Activated gamma-delta T cell (primary cell): ENCODE data around the gene SRSF12.
"Not testable (repeated sequence)": the region's sequence is repeated elsewhere in the genome, so short reads cannot be mapped to it uniquely, and the experiment has no call there.

ENCODE experiments used
- DNase-seq: peaks from one replicate; lab custom pipeline; 2025; lab: John Stamatoyannopoulos, UW

The SRSF12 gene

DNA sequence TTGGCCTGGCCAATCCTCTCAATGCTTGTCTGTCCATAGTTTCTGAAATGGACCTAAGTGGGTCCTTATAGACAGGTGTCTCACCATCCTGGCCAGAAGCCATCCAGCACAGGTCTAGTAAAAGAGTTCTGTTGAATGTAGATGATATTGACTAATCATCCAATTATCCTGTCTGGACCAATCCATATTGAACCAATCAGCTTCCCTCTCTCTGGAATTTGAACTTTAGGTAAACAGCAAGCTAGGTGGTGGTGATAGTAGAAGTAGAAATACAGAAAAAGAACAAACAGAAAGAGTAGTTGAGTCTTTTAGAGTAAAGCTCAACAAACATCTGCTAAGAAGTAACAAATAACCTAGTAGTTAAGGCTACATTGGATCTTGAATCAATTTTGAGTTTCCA, 46.8 kb downstream of the SRSF12 start:
- no peak for DNase-seq

DNA sequence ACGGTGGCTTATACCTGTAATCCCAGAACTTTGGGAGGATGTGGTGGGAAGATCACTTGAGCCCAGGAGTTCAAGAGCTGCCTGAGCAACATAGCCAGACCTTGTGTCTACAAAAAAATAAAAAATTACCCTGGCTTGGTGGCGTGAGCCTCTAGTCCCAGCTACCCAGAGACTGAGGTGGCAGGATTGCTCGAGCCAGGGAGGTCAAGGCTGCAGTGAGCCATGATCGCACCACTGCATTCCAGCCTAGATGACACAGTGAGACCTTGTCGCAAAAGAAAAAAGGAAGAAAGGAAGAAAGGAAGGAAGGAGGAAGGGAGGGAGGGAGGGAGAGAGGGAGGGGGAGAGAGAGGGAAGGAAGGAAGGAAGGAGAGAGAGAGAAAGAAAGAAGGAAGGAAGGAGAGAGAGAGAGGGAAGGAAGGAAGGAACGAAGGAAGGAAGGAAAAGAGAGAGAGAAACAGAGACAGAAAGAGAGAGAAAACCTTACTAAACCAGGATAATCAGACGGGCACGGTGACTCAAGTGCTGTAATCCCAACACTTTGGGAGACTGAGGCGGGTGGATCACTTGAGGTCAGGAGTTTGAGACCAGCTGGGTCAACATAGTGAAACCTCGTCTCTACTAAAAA, 48.2 kb downstream of the SRSF12 start:
- DNase-seq: no peak

GRCh38 chr6:89068695-89069094, 49.2 kb downstream of the SRSF12 start:
- no peak for DNase-seq

GRCh38 chr6:89067796-89068195, 50.1 kb downstream of the SRSF12 start:
- no peak for DNase-seq

DNA sequence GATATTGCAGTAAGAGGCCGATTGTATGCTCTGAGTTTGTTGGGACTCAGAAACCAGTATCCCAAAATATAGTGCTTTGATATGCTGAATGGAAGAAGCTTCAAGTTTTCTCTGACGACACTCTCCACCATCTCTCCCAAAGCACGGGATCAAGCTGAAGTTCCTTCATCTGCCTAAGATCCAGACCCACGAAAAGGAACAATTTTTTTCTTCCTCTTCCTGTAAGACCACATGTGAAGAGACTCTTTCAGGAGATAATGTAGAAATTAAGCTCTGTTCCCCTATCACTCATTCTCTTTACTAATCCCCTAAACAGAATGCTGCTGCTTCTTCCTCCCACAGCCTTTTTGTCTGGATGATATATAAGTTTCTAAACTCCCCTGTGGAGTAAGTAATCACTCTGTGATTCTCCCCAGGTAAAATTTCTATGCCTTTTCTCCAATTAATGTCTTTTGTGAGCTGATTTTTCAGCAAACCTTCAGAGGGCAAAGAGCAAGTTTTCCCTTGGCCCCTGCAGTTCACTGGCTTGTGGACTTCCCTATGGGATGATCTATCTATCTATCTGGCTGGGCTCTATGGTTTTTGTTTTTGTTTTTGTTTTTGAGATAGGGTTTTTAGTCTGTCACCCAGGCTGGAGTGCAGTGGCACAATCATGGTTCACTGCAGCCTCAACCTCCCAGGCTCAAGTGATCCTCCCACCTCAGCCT, 50.8 kb downstream of the SRSF12 start:
- no peak for DNase-seq

DNA sequence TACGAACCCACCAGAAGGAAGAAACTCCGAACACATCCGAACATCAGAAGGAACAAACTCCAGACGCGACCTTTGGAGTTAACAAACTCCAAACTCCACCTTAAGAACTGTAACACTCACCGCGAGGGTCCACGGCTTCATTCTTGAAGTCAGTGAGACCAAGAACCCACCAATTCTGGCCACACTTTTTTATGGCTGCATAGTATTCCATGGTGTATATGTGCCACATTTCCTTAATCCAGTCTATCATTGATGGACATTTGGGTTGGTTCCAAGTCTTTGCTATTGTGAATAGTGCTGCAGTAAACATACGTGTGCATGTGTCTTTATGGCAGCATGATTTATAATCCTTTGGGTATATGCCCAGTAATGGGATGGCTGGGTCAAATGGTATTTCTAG, 51.8 kb downstream of the SRSF12 start:
- DNase-seq: not testable (repeated sequence)

GRCh38 chr6:89064931-89065330, 52.9 kb downstream of the SRSF12 start:
- not testable (repeated sequence) for DNase-seq

DNA sequence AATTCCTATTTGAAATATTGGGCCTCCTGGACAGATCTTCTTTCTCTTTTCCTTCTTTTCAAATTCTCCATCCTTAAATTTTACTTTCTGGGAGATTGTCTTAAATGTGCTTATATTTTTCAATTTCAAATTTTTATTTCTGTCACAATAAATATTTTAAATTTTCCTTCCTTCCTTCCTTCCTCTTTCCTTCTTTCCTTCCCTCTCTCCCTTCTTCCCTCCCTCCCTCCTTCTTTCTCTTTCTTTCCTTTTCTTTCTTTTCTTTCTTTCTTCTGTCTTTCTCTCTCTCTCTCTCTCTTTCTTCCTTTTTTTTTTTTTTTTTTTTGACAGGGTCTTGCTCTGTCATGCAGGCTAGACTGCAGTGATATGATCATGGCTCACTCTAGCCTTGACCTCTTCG, 54.0 kb downstream of the SRSF12 start:
- DNase-seq: no peak

GRCh38 chr6:89059227-89059626, 58.6 kb downstream of the SRSF12 start:
- DNase-seq: no peak

DNA sequence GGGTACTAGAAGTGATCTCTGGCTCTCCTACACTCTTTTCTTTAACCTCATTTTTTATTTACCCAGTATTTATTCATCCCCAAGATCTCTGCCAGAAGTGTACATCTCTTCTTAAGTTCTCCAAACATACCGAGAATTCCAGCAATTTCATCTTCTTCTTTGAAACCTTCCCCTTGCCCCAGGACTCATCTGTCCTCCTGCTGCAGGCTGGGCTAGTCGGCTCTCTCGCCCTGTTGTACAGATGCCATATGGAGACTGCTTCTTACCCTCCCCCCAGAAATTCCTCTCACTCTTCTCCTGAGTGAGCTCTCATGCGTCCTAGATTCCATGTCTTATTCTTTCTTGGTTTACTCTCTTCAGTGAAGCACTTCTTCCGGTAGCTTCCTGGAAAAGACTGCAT, 59.2 kb downstream of the SRSF12 start:
- no peak for DNase-seq

DNA sequence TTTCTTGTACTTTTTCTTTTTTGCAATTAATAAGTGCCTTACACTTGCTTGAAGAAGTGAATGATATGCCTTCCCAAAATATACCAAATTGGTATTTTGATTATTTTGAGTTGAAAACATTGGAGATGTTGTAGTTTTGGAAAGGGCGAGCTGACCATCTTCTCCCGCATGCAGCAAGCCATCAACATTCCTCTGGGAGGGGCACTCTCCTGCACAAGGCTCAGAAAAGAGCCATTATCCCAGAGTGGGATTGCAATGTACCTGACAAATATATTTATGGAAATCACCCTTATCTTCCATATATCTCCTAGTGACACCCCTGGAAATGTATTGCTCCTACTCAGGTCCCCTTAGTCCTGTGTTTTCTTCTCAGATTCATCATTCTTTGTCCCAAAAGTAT, 60.1 kb downstream of the SRSF12 start:
- no peak for DNase-seq

DNA sequence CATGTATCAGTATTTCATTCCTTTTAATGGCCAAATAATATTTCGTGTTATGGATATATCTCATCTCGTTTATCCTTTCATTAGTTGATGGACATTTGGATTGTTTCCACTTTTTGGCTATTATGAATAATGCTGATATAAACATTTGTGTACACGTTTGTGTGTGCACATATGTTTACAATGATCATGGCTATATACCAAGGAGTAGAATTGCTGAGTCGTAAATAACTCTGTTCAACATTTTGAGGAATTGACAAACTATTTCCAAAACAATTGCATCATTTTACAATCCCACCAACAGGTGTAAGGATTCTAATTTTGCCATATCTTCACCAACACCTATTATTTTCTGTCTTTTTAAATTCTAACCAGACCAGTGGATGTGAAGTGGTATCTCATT, 63.7 kb downstream of the SRSF12 start:
- DNase-seq: no peak

DNA sequence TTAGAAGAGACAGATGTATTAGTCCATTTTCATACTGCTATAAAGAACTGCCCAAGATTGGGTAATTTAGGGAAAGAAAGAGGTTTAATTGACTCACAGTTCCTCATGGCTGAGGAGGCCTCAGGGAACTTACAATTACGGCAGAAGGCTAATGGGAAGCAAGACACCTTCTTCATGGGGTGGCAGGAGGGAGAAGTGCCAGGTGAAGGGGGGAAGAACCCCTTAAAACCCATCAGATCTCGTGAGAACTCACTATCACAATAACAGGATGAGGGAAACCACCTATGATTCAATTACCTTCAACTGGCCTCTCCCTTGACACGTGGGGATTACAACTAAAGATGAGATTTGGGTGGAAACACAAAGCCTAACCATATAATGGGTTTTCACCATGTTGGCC, 66.2 kb downstream of the SRSF12 start:
- DNase-seq: no peak

- no peak for DNase-seq
These were observed 67.2 kb downstream of the SRSF12 start for GRCh38 chr6:89050697-89051096.

DNA sequence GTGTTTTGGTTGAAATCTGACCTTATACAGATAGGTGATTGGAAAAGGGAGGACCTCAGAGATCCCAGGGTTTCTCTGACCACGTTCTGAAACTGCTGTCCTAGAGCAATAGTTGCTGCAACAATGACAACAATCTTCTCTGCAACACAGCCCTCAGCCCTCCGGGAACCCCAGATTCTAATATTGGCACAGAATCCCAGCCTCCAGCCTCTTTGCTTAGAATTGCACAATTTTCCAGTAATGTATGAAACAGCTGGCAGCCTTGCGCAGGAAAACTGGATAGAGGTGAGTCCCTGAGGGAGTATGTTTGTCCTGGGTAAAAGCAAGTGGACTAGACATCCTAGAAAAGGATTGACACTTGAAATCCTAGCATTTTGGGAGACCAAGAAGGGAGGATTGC, 67.7 kb downstream of the SRSF12 start:
- no peak for DNase-seq

- DNase-seq: no peak
These were observed 68.9 kb downstream of the SRSF12 start for GRCh38 chr6:89048985-89049384.

- DNase-seq: no peak
These were observed 69.5 kb downstream of the SRSF12 start for GRCh38 chr6:89048288-89048923.

DNA sequence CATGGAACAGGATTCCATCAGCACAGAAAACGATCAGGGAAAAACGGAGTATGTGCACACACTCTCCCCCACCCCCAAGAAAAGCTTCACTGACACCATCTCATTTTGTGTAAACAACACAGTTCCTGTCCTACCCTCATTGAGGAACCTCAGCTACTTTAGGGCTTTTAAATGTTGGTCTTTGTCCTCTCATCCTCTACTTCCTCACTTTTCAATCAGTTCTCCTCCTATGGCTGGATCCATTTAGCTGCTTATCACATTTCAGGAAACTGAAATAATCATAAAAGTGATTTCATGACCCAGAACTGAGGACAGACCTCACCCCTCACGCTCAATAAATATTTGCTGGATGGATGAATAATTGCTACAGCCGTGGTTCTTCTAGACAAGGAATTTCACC, 70.4 kb downstream of the SRSF12 start:
- DNase-seq: no peak
